ENCODE measurements around the gene OAS1. TPM values are rescaled to one million over a fixed set of nuclear protein-coding genes. Genes with fewer than 3 reads are reported as not detected.
"Not testable (repeated sequence)": the region's sequence is repeated elsewhere in the genome, so short reads cannot be mapped to it uniquely, and the experiment has no call there.

OAS1 gene
- total RNA-seq, 1 donor from 2014 or later, result 0.96 TPM

DNA sequence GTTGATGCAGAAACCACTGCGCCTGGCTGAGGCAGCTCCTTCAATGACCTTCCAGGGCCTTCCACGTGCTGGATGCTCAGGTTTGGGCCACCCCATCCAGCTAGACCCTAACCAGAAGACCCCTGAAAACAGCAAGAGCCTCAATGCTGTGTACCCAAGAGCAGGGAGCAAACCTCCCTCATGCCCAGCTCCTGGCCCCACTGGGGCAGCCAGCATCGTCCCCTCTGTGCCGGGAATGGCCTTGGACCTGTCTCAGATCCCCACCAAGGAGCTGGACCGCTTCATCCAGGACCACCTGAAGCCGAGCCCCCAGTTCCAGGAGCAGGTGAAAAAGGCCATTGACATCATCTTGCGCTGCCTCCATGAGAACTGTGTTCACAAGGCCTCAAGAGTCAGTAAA is 42.0 kb downstream of the OAS1 start:
- TF ChIP-seq, protein P1, sequence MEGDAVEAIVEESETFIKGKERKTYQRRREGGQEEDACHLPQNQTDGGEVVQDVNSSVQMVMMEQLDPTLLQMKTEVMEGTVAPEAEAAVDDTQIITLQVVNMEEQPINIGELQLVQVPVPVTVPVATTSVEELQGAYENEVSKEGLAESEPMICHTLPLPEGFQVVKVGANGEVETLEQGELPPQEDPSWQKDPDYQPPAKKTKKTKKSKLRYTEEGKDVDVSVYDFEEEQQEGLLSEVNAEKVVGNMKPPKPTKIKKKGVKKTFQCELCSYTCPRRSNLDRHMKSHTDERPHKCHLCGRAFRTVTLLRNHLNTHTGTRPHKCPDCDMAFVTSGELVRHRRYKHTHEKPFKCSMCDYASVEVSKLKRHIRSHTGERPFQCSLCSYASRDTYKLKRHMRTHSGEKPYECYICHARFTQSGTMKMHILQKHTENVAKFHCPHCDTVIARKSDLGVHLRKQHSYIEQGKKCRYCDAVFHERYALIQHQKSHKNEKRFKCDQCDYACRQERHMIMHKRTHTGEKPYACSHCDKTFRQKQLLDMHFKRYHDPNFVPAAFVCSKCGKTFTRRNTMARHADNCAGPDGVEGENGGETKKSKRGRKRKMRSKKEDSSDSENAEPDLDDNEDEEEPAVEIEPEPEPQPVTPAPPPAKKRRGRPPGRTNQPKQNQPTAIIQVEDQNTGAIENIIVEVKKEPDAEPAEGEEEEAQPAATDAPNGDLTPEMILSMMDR (IDR thresholded peaks at IDR 0.05), result no peak
- Histone ChIP-seq H3K27me3 (no peaks in the 10 kb centered on the region), H3K9me3 (no peaks in the 10 kb centered on the region), H3K27ac (no peak overlapping the region), H3K4me3 (no peak overlapping the region), H3K4me1 (no peaks in the 10 kb centered on the region), H3K36me3 (peaks cover 8 to 11% of the 10 kb centered on the region in 2 donors)
- intact Hi-C loops (cut with DNase I), result no loop called here
- no peak for DNase-seq (ENCODE audit: low spot score in 2 of 2)

DNA sequence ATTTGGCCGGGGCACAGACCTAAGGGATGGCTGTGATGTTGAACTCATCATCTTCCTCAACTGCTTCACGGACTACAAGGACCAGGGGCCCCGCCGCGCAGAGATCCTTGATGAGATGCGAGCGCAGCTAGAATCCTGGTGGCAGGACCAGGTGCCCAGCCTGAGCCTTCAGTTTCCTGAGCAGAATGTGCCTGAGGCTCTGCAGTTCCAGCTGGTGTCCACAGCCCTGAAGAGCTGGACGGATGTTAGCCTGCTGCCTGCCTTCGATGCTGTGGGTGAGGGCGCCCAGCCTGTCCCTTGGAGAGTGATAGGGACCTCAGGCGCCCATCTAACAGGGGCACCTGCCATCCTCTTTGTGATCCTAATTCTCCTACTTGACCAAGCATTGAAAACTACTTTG is 43.9 kb downstream of the OAS1 start:
- Histone ChIP-seq H3K4me1 (no peaks in the 10 kb centered on the region), H3K27me3 (no peaks in the 10 kb centered on the region), H3K4me3 (no peak overlapping the region), H3K36me3 (peaks cover 8 to 11% of the 10 kb centered on the region in 2 donors), H3K27ac (no peak overlapping the region), H3K9me3 (no peaks in the 10 kb centered on the region)
- intact Hi-C loops (cut with DNase I), result no loop called here
- no peak for DNase-seq (ENCODE audit: low spot score in 2 of 2)
- TF ChIP-seq, protein P1 (IDR thresholded peaks at IDR 0.05), result no peak

DNA sequence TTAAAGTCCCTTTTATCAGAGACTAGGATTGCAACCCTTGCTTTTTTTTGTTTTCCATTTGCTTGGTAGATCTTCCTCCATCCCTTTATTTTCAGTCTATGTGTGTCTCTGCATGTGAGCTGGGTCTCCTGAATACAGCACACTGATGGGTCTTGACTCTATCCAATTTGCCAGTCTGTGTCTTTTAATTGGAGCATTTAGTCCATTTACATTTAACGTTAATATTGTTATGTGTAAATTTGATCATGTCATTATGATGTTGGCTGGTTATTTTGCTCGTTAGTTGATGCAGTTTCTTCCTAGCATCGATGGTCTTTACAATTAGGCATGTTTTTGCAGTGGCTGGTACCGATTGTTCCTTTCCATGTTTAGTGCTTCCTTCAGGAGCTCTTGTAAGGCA is 50.4 kb downstream of the OAS1 start:
- H3K4me3 ChIP-seq; DNase-seq (ENCODE audit: low spot score in 2 of 2); intact Hi-C loops (cut with DNase I); H3K27me3 ChIP-seq; H3K9me3 ChIP-seq; H3K27ac ChIP-seq; H3K4me1 ChIP-seq: not testable (repeated sequence)
- H3K36me3 ChIP-seq, result peaks cover 7 to 10% of the 10 kb centered on the region in 2 donors

DNA sequence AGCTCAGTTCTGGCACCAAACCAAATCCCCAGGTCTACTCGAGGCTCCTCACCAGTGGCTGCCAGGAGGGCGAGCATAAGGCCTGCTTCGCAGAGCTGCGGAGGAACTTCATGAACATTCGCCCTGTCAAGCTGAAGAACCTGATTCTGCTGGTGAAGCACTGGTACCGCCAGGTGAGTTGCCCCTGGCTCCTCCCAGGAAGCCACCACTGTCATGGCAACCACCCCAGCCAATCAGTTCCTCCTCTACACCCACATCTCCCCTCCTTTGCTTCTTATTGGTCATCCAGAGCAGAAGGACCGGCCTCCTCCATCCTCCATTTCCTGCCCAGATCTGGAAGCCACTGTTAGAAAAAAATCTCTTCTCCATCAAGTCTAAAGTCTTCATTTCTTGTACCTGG is 54.3 kb downstream of the OAS1 start:
- Histone ChIP-seq H3K27ac (no peak overlapping the region), H3K36me3 (peaks cover 15 to 21% of the 10 kb centered on the region in 2 donors), H3K9me3 (no peaks in the 10 kb centered on the region), H3K4me1 (no peaks in the 10 kb centered on the region), H3K27me3 (no peaks in the 10 kb centered on the region), H3K4me3 (no peak overlapping the region)
- TF ChIP-seq, protein P1 (IDR thresholded peaks at IDR 0.05), result no peak
- no peak for DNase-seq (ENCODE audit: low spot score in 2 of 2)
- intact Hi-C loops (cut with DNase I), result no loop called here

DNA sequence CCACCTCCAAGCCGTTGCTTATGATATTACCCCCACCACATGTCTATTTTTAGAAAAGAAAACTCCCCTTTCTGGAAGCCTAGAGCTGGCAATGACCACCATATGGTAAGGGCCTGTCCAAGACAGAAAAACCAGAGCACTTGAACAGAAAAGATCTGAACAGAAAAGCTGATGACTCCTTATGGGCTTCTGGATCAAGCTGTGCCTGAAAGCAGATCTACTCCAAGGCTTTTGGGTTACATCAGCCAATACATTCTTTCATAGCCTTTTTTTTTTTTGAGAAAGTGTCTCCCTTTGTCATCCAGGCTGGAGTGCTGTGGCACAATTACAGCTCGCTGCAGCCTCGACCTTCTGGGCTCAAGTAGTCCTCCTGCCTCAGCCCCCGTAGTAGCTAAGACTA is 54.8 kb downstream of the OAS1 start:
- DNase-seq (ENCODE audit: low spot score in 2 of 2), result no peak
- intact Hi-C loops (cut with DNase I), result no loop called here
- H3K36me3 ChIP-seq, result peaks cover 15 to 22% of the 10 kb centered on the region in 2 donors

DNA sequence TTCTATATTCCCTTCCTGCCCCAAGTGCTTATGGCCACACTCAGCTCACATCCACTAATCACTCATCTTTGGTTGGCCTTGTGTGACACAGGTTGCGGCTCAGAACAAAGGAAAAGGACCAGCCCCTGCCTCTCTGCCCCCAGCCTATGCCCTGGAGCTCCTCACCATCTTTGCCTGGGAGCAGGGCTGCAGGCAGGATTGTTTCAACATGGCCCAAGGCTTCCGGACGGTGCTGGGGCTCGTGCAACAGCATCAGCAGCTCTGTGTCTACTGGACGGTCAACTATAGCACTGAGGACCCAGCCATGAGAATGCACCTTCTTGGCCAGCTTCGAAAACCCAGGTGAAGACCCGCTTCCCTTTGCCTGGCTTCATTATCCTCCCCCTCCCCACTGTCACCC is 55.8 kb downstream of the OAS1 start:
- no peak overlapping the region for H3K4me3 ChIP-seq
- H3K4me1 ChIP-seq, result no peaks in the 10 kb centered on the region
- H3K9me3 ChIP-seq, result no peaks in the 10 kb centered on the region
- peak in 1 of 2 donors; percentile 12 for DNase-seq (ENCODE audit: low spot score in 2 of 2)
- H3K27ac ChIP-seq, result no peak overlapping the region
- TF ChIP-seq, protein P1 (IDR thresholded peaks at IDR 0.05), result no peak
- no peaks in the 10 kb centered on the region for H3K27me3 ChIP-seq
- intact Hi-C loops (cut with DNase I), result no loop called here
- peaks cover 18 to 22% of the 10 kb centered on the region in 2 donors for H3K36me3 ChIP-seq

More for the DNA sequence above, 54.8 kb downstream of the OAS1 start:
- Histone ChIP-seq H3K27me3 (no peaks in the 10 kb centered on the region), H3K27ac (no peak overlapping the region), H3K9me3 (no peaks in the 10 kb centered on the region), H3K4me1 (no peaks in the 10 kb centered on the region), H3K4me3 (no peak overlapping the region)
- TF ChIP-seq, protein P1 (IDR thresholded peaks at IDR 0.05), result no peak
